Measurements from ENCODE around the gene PTGFRN.

DNA sequence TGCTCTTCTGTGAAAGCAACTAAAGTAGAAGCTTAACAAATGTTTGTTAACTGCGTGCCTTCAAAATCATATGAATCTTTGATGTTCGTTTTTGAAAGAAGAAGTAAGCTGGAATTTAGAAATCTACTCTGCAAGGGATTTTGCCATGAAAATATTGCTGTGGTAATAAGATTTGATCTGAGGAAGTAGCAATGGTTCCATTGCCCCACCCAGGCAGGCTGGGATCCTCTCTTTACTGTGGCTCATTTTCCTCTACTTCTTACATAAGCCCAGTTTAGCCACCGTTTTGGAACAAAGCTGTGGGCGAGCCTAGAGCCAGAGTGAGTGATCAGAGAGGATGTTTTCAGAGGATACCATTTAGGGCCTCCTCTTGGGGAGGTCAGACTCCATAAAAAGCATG is 20.3 kb upstream of the PTGFRN start:
- TF ChIP-seq, protein P1, sequence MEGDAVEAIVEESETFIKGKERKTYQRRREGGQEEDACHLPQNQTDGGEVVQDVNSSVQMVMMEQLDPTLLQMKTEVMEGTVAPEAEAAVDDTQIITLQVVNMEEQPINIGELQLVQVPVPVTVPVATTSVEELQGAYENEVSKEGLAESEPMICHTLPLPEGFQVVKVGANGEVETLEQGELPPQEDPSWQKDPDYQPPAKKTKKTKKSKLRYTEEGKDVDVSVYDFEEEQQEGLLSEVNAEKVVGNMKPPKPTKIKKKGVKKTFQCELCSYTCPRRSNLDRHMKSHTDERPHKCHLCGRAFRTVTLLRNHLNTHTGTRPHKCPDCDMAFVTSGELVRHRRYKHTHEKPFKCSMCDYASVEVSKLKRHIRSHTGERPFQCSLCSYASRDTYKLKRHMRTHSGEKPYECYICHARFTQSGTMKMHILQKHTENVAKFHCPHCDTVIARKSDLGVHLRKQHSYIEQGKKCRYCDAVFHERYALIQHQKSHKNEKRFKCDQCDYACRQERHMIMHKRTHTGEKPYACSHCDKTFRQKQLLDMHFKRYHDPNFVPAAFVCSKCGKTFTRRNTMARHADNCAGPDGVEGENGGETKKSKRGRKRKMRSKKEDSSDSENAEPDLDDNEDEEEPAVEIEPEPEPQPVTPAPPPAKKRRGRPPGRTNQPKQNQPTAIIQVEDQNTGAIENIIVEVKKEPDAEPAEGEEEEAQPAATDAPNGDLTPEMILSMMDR (IDR thresholded peaks at IDR 0.05; ENCODE audit: insufficient read depth, low read length), result no peak
- TF ChIP-seq GABPA (IDR thresholded peaks at IDR 0.05; ENCODE audit: low read depth), result no peak
- no peak for TF ChIP-seq POLR2AphosphoS5 (IDR thresholded peaks at IDR 0.05; ENCODE audit: low read depth)
- TF ChIP-seq, protein P2, sequence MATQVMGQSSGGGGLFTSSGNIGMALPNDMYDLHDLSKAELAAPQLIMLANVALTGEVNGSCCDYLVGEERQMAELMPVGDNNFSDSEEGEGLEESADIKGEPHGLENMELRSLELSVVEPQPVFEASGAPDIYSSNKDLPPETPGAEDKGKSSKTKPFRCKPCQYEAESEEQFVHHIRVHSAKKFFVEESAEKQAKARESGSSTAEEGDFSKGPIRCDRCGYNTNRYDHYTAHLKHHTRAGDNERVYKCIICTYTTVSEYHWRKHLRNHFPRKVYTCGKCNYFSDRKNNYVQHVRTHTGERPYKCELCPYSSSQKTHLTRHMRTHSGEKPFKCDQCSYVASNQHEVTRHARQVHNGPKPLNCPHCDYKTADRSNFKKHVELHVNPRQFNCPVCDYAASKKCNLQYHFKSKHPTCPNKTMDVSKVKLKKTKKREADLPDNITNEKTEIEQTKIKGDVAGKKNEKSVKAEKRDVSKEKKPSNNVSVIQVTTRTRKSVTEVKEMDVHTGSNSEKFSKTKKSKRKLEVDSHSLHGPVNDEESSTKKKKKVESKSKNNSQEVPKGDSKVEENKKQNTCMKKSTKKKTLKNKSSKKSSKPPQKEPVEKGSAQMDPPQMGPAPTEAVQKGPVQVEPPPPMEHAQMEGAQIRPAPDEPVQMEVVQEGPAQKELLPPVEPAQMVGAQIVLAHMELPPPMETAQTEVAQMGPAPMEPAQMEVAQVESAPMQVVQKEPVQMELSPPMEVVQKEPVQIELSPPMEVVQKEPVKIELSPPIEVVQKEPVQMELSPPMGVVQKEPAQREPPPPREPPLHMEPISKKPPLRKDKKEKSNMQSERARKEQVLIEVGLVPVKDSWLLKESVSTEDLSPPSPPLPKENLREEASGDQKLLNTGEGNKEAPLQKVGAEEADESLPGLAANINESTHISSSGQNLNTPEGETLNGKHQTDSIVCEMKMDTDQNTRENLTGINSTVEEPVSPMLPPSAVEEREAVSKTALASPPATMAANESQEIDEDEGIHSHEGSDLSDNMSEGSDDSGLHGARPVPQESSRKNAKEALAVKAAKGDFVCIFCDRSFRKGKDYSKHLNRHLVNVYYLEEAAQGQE (IDR thresholded peaks at IDR 0.05; ENCODE audit: insufficient replicate concordance, low read depth), result no peak
- TF ChIP-seq SPI1 (IDR thresholded peaks at IDR 0.05; ENCODE audit: borderline replicate concordance, low read depth), result no peak
